Mesendoderm (in vitro differentiated cells): Measurements from ENCODE around the gene PRDM16.

Experiments used
- DNase-seq: peaks from one replicate; pipeline ENCODE4 v3.0.0; 2013
- H2AK5ac ChIP-seq: 2 replicates; pipeline ENCODE4 v1.6.1; 2013; ENCODE audit warnings: low read length, inconsistent platforms
- H2BK120ac ChIP-seq: 2 replicates; pipeline ENCODE4 v1.6.1; 2013; ENCODE audit warnings: low read depth, mild to moderate bottlenecking, low read length, moderate library complexity, mixed read lengths
- H2BK15ac ChIP-seq: replicated peaks from 2 replicates; pipeline ENCODE4 v1.6.1; 2013; ENCODE audit warnings: low read depth, mild to moderate bottlenecking, moderate library complexity
- H2BK5ac ChIP-seq: 2 replicates; pipeline ENCODE4 v1.6.1; 2013; ENCODE audit warnings: low read length, inconsistent platforms
- H3K18ac ChIP-seq: 2 replicates; pipeline ENCODE4 v1.6.1; 2013; ENCODE audit warnings: mild to moderate bottlenecking, low read length, mixed read lengths
- H3K23ac ChIP-seq: one replicate; pipeline ENCODE4 v1.6.1; 2013; ENCODE audit warnings: low read length
- H3K27ac ChIP-seq: 2 replicates; pipeline ENCODE4 v1.5.1; 2013; ENCODE audit warnings: low read depth, mild to moderate bottlenecking, inconsistent platforms, low read length, moderate library complexity
- H3K27me3 ChIP-seq: 2 replicates; pipeline ENCODE4 v1.6.1; 2013; ENCODE audit warnings: low read length, control low read depth, mild to moderate bottlenecking, inconsistent platforms; ENCODE audit not compliant: insufficient read depth, poor library complexity
- H3K36me3 ChIP-seq: 2 replicates; pipeline ENCODE4 v1.6.1; 2013; ENCODE audit warnings: low read length, inconsistent platforms; ENCODE audit not compliant: control insufficient read depth, insufficient read depth
- H3K4ac ChIP-seq: one replicate; pipeline ENCODE4 v1.6.1; 2013; ENCODE audit warnings: low read depth, mild to moderate bottlenecking, low read length, moderate library complexity
- H3K4me1 ChIP-seq: 2 replicates; pipeline ENCODE4 v1.6.1; 2013; ENCODE audit warnings: low read depth, low read length, inconsistent platforms; ENCODE audit not compliant: control insufficient read depth
- H3K4me2 ChIP-seq: 2 replicates; pipeline ENCODE4 v1.6.1; 2013; ENCODE audit warnings: low read length
- H3K4me3 ChIP-seq: 2 replicates; pipeline ENCODE4 v1.5.1; 2013; ENCODE audit warnings: mild to moderate bottlenecking, low read length
- H3K56ac ChIP-seq: one replicate; pipeline ENCODE4 v1.6.1; 2013; ENCODE audit warnings: low read length
- H3K79me1 ChIP-seq: 2 replicates; pipeline ENCODE4 v1.6.1; 2013; ENCODE audit warnings: low read length, inconsistent platforms
- H3K79me2 ChIP-seq: 2 replicates; pipeline ENCODE4 v1.6.1; 2013; ENCODE audit warnings: mild to moderate bottlenecking, low read length; ENCODE audit not compliant: control insufficient read depth, insufficient read depth
- H3K9ac ChIP-seq: 2 replicates; pipeline ENCODE4 v1.6.1; 2013; ENCODE audit warnings: low read length, inconsistent platforms
- H4K5ac ChIP-seq: one replicate; pipeline ENCODE4 v1.6.1; 2013; ENCODE audit warnings: low read length
- H4K8ac ChIP-seq: one replicate; pipeline ENCODE4 v1.6.1; 2013; ENCODE audit warnings: low read depth, mild to moderate bottlenecking, control low read depth, low read length, moderate library complexity
- WGBS: extraction: QIAGEN DNeasy Blood & Tissue Kit; methylation state at CpG from one replicate; pipeline ENCODE4 v1.1.7; 2013; ENCODE audit warnings: low lambda C conversion rate, missing lambda C conversion rate; ENCODE audit not compliant: insufficient coverage; ENCODE audit errors: extremely low coverage; 5-methylcytosine and 5-hydroxymethylcytosine counted together

Gene PRDM16

GRCh38 chr1:3405491-3405890 lies 336.5 kb downstream of the PRDM16 start:
- Histone ChIP-seq H2BK15ac (no peak overlapping the region), H3K18ac (no peak overlapping the region), H3K4me3 (no peak overlapping the region), H4K8ac (no peak overlapping the region), H2BK5ac (no peak overlapping the region), H3K79me2 (no peaks in the 10 kb centered on the region), H3K79me1 (no peaks in the 10 kb centered on the region), H2BK120ac (no peak overlapping the region), H3K4me2 (no peak overlapping the region), H3K27ac (no peak overlapping the region), H3K4ac (no peak overlapping the region), H2AK5ac (no peak overlapping the region), H3K27me3 (no peaks in the 10 kb centered on the region), H3K36me3 (no peaks in the 10 kb centered on the region), H3K4me1 (no peaks in the 10 kb centered on the region), H3K9ac (no peak overlapping the region), H3K56ac (no peak overlapping the region), H4K5ac (no peak overlapping the region), H3K23ac (no peak overlapping the region)
- DNase-seq = no peak
- WGBS = no CpG with 5 or more reads among the region's 30 CpGs

GRCh38 chr1:3405974-3406867 lies 337.2 kb downstream of the PRDM16 start:
- no peaks in the 10 kb centered on the region for H3K79me1 ChIP-seq
- no peak for DNase-seq
- no peak overlapping the region for H3K4me3 ChIP-seq
- no peak overlapping the region for H3K4me2 ChIP-seq
- H3K27me3 ChIP-seq = no peaks in the 10 kb centered on the region
- H3K4me1 ChIP-seq = no peaks in the 10 kb centered on the region
- H2AK5ac ChIP-seq = no peak overlapping the region
- no peak overlapping the region for H2BK120ac ChIP-seq
- H4K5ac ChIP-seq = no peak overlapping the region
- H3K56ac ChIP-seq = no peak overlapping the region
- no peak overlapping the region for H3K27ac ChIP-seq
- H3K9ac ChIP-seq = no peak overlapping the region
- no peaks in the 10 kb centered on the region for H3K36me3 ChIP-seq
- no peaks in the 10 kb centered on the region for H3K79me2 ChIP-seq
- no peak overlapping the region for H4K8ac ChIP-seq
- no peak overlapping the region for H3K18ac ChIP-seq
- no peak overlapping the region for H2BK5ac ChIP-seq
- WGBS = no CpG with 5 or more reads among the region's 17 CpGs
- H3K4ac ChIP-seq = no peak overlapping the region
- H3K23ac ChIP-seq = no peak overlapping the region
- no peak overlapping the region for H2BK15ac ChIP-seq

- H3K9ac ChIP-seq = no peak overlapping the region
- no peak overlapping the region for H3K23ac ChIP-seq
- no peak overlapping the region for H4K8ac ChIP-seq
- H3K79me1 ChIP-seq = no peaks in the 10 kb centered on the region
- H2AK5ac ChIP-seq = no peak overlapping the region
- no peak overlapping the region for H3K4me2 ChIP-seq
- no peak overlapping the region for H3K56ac ChIP-seq
- no peak overlapping the region for H4K5ac ChIP-seq
- no peaks in the 10 kb centered on the region for H3K27me3 ChIP-seq
- no peak for DNase-seq
- H3K36me3 ChIP-seq = no peaks in the 10 kb centered on the region
- H3K18ac ChIP-seq = no peak overlapping the region
- H2BK120ac ChIP-seq = no peak overlapping the region
- no peak overlapping the region for H3K4ac ChIP-seq
- H2BK15ac ChIP-seq = no peak overlapping the region
- H3K4me3 ChIP-seq = no peak overlapping the region
- H3K4me1 ChIP-seq = no peaks in the 10 kb centered on the region
- no peak overlapping the region for H3K27ac ChIP-seq
- no peak overlapping the region for H2BK5ac ChIP-seq
- no peaks in the 10 kb centered on the region for H3K79me2 ChIP-seq
- WGBS = no CpG with 5 or more reads among the region's 12 CpGs
Observed at GRCh38 chr1:3407021-3407420, 338.0 kb downstream of the PRDM16 start.

- Histone ChIP-seq H3K4me2 (no peak overlapping the region), H3K4ac (no peak overlapping the region), H3K79me1 (no peaks in the 10 kb centered on the region), H3K9ac (no peak overlapping the region), H3K56ac (no peak overlapping the region), H3K36me3 (no peaks in the 10 kb centered on the region), H2BK5ac (no peak overlapping the region), H3K18ac (no peak overlapping the region), H2AK5ac (no peak overlapping the region), H4K5ac (no peak overlapping the region), H4K8ac (no peak overlapping the region), H2BK15ac (no peak overlapping the region), H3K4me1 (no peaks in the 10 kb centered on the region), H3K27me3 (no peaks in the 10 kb centered on the region), H2BK120ac (no peak overlapping the region), H3K79me2 (no peaks in the 10 kb centered on the region), H3K4me3 (no peak overlapping the region), H3K27ac (no peak overlapping the region), H3K23ac (no peak overlapping the region)
- DNase-seq = no peak
- WGBS = 100% methylated on average over 3 of the region's 36 CpGs
Observed at GRCh38 chr1:3408751-3409266, 339.8 kb downstream of the PRDM16 start.

- Histone ChIP-seq H2BK120ac (no peak overlapping the region), H3K9ac (no peak overlapping the region), H2AK5ac (no peak overlapping the region), H3K56ac (no peak overlapping the region), H3K4me3 (no peak overlapping the region), H3K36me3 (no peaks in the 10 kb centered on the region), H3K23ac (no peak overlapping the region), H3K27ac (no peak overlapping the region), H3K4me2 (no peak overlapping the region), H4K8ac (no peak overlapping the region), H2BK15ac (no peak overlapping the region), H3K79me1 (no peaks in the 10 kb centered on the region), H3K4me1 (no peaks in the 10 kb centered on the region), H2BK5ac (no peak overlapping the region), H3K27me3 (no peaks in the 10 kb centered on the region), H3K4ac (no peak overlapping the region), H4K5ac (no peak overlapping the region), H3K79me2 (no peaks in the 10 kb centered on the region), H3K18ac (no peak overlapping the region)
- no peak for DNase-seq
- WGBS = 100% methylated on average over 4 of the region's 19 CpGs
Observed at GRCh38 chr1:3409366-3410141, 340.6 kb downstream of the PRDM16 start.
